PFSK-1 (cell line): ENCODE data around the gene PRSS50.

Source experiments
- POLR2AphosphoS5 ChIP-seq: IDR thresholded peaks from 2 replicates; pipeline ENCODE4 v1.6.1; 2012; ENCODE audit warnings: low read depth, mild to moderate bottlenecking, control low read depth, low read length, moderate library complexity
- TF ChIP-seq, protein P1 (sequence below), 2 experiments: IDR thresholded peaks; 2 replicates each; pipeline versions ENCODE4 v1.6.1 to v1.8.0; 2011 to 2012; ENCODE audit warnings: low read depth in 2 of 2, low read length in 2 of 2, control low read depth in 1 of 2, inconsistent platforms in 1 of 2, mild to moderate bottlenecking in 1 of 2, moderate library complexity in 1 of 2; ENCODE audit not compliant: insufficient read depth in 1 of 2

GRCh38 chr3:46681387-46681786, 36.3 kb downstream of the PRSS50 start:
- TF ChIP-seq, protein P1, sequence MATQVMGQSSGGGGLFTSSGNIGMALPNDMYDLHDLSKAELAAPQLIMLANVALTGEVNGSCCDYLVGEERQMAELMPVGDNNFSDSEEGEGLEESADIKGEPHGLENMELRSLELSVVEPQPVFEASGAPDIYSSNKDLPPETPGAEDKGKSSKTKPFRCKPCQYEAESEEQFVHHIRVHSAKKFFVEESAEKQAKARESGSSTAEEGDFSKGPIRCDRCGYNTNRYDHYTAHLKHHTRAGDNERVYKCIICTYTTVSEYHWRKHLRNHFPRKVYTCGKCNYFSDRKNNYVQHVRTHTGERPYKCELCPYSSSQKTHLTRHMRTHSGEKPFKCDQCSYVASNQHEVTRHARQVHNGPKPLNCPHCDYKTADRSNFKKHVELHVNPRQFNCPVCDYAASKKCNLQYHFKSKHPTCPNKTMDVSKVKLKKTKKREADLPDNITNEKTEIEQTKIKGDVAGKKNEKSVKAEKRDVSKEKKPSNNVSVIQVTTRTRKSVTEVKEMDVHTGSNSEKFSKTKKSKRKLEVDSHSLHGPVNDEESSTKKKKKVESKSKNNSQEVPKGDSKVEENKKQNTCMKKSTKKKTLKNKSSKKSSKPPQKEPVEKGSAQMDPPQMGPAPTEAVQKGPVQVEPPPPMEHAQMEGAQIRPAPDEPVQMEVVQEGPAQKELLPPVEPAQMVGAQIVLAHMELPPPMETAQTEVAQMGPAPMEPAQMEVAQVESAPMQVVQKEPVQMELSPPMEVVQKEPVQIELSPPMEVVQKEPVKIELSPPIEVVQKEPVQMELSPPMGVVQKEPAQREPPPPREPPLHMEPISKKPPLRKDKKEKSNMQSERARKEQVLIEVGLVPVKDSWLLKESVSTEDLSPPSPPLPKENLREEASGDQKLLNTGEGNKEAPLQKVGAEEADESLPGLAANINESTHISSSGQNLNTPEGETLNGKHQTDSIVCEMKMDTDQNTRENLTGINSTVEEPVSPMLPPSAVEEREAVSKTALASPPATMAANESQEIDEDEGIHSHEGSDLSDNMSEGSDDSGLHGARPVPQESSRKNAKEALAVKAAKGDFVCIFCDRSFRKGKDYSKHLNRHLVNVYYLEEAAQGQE (IDR thresholded peaks at IDR 0.05; ENCODE audit: insufficient read depth in 1 of 2, low read depth in 2 of 2, low read length in 2 of 2): no peak
- no peak for TF ChIP-seq POLR2AphosphoS5
